Adrenal gland (tissue), 5 donors: ENCODE results near the gene SLC7A14.

Experiments
- POLR2A ChIP-seq, 2 donors: fragments of 450-650 bp; IDR thresholded peaks; one replicate each; pipeline ENCODE4 v1.6.1; 2017; ENCODE audit warnings: antibody characterized with exemption in 2 of 2, mild to moderate bottlenecking in 2 of 2, moderate library complexity in 1 of 2
- TF ChIP-seq, protein P1 (sequence below), 6 experiments: fragments of 450-650 bp in 4 of 6; fragments of 200-600 bp in 2 of 6; sonication (generic) in 1 of 6; IDR thresholded peaks; 1 replicate in 5 of 6; 2 replicates in 1 of 6; pipeline versions ENCODE4 v1.5.1 to v1.8.0; 2016 to 2021; ENCODE audit warnings: antibody characterized with exemption in 6 of 6, mild to moderate bottlenecking in 2 of 6, moderate library complexity in 1 of 6
- donor health status: DM: no; HTN: no; CAD: no.

DNA sequence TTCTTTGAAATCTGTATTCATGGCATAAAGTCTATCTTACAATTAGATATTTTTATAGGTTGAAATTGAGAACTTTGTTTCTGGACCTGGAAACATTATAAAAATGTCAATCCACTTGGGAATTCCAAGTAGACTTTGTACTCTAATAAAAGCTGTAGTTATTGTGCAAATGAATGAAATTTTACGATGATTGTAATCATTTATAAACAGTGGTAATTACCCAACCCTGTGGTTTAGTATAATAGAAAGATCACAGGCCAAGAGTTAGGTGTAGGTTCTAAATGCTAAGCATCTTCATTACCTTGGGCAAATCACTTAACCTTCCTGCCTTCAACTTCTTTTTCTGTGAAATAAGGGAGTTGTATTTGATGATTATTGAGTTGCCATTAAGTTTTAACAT is 13.2 kb upstream of the SLC7A14 start:
- no peak for TF ChIP-seq POLR2A (IDR thresholded peaks at IDR 0.05)
- TF ChIP-seq, protein P1, sequence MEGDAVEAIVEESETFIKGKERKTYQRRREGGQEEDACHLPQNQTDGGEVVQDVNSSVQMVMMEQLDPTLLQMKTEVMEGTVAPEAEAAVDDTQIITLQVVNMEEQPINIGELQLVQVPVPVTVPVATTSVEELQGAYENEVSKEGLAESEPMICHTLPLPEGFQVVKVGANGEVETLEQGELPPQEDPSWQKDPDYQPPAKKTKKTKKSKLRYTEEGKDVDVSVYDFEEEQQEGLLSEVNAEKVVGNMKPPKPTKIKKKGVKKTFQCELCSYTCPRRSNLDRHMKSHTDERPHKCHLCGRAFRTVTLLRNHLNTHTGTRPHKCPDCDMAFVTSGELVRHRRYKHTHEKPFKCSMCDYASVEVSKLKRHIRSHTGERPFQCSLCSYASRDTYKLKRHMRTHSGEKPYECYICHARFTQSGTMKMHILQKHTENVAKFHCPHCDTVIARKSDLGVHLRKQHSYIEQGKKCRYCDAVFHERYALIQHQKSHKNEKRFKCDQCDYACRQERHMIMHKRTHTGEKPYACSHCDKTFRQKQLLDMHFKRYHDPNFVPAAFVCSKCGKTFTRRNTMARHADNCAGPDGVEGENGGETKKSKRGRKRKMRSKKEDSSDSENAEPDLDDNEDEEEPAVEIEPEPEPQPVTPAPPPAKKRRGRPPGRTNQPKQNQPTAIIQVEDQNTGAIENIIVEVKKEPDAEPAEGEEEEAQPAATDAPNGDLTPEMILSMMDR (IDR thresholded peaks at IDR 0.05) = no peak
